HG03025 (cell line): ENCODE measurements around the gene SMG6.

ENCODE experiments used
- ATAC-seq: cut with Tn5 transposase; IDR thresholded peaks from one replicate; pipeline ENCODE4 v1.9.1; 2021; ENCODE audit warnings: mild to moderate bottlenecking, moderate library complexity; ENCODE audit not compliant: unreplicated experiment, low FRiP score

SMG6 gene

GRCh38 chr17:2054512-2055291 is 248.9 kb downstream of the SMG6 start, which contains the start of gene HIC1:
HIC1 (plus strand) TSS chr17:2055103; CDS start chr17:2056691, 1,588 bp downstream.
- no peak for ATAC-seq

- ATAC-seq, result no peak
These were observed 249.4 kb downstream of the SMG6 start for GRCh38 chr17:2054262-2054511.

- no peak for ATAC-seq
These were observed 250.0 kb downstream of the SMG6 start for GRCh38 chr17:2053380-2054261.

GRCh38 chr17:2051933-2052559 is 251.5 kb downstream of the SMG6 start:
- no peak for ATAC-seq

GRCh38 chr17:2051061-2051932 is 252.3 kb downstream of the SMG6 start:
- no peak for ATAC-seq

- ATAC-seq, result no peak
These were observed 253.1 kb downstream of the SMG6 start for GRCh38 chr17:2050300-2051060.

- peak; percentile 43 for ATAC-seq
These were observed 254.0 kb downstream of the SMG6 start for GRCh38 chr17:2049333-2050299.

GRCh38 chr17:2048805-2049204 is 254.8 kb downstream of the SMG6 start:
- no peak for ATAC-seq

GRCh38 chr17:2047590-2047989 is 256.0 kb downstream of the SMG6 start:
- ATAC-seq, result no peak

GRCh38 chr17:2044263-2044894 is 259.2 kb downstream of the SMG6 start:
- ATAC-seq, result no peak

GRCh38 chr17:2043785-2044184 is 259.8 kb downstream of the SMG6 start:
- no peak for ATAC-seq

GRCh38 chr17:2042933-2043332 is 260.7 kb downstream of the SMG6 start:
- ATAC-seq, result no peak

- no peak for ATAC-seq
These were observed 261.2 kb downstream of the SMG6 start for GRCh38 chr17:2042390-2042847.

GRCh38 chr17:2041561-2042389 is 261.8 kb downstream of the SMG6 start, which contains the start of gene OVCA2:
OVCA2 (plus strand) TSS chr17:2042022; CDS start chr17:2042048, 26 bp downstream.
- peak; percentile 78 for ATAC-seq

- no peak for ATAC-seq
These were observed 262.5 kb downstream of the SMG6 start for GRCh38 chr17:2040942-2041560.

GRCh38 chr17:2040219-2040827 is 263.3 kb downstream of the SMG6 start:
- no peak for ATAC-seq
